Pancreas (tissue), 10 donors: ENCODE data around the gene CCDC92B. TPM values are rescaled to one million over a fixed set of nuclear protein-coding genes. Genes with fewer than 3 reads are reported as not detected.

Source experiments
- ATAC-seq, 4 donors: fragments of 200-7000 bp; cut with Tn5 transposase; one replicate each; pipeline versions ENCODE4 v1.8.0 to v1.9.1; 2020; ENCODE audit warnings: mild to moderate bottlenecking in 4 of 4, moderate library complexity in 4 of 4
- DNase-seq, 6 donors: peaks; one replicate each; pipeline ENCODE4 v3.0.0-alpha.2; 2020
- FAIRE-seq: peaks from 2 replicates; lab custom pipeline; 2012; peaks lifted over from hg19 to GRCh38; lab: Jason Lieb, UNC
- H3K27ac ChIP-seq, 4 donors: fragments of 200-600 bp; sonication (generic); 1 replicate in 3 of 4; 2 replicates in 1 of 4; pipeline versions ENCODE4 v1.5.0 to v1.8.0; 2020
- H3K27me3 ChIP-seq, 4 donors: fragments of 200-600 bp; one replicate each; pipeline ENCODE4 v1.8.0; 2021
- H3K36me3 ChIP-seq, 3 donors: fragments of 200-600 bp; sonication (generic) in 1 of 3; one replicate each; pipeline versions ENCODE4 v1.5.0 to v1.8.0; 2020 to 2021
- H3K4me1 ChIP-seq, 3 donors: fragments of 200-600 bp; one replicate each; pipeline ENCODE4 v1.8.0; 2021
- H3K4me3 ChIP-seq, 4 donors: fragments of 200-600 bp; sonication (generic) in 2 of 4; one replicate each; pipeline versions ENCODE4 v1.5.0 to v1.8.0; 2020 to 2021
- H3K9me3 ChIP-seq, 4 donors: fragments of 200-600 bp; one replicate each; pipeline ENCODE4 v1.8.0; 2021
- CTCF ChIP-seq, 4 donors: fragments of 200-600 bp; sonication (generic) in 3 of 4; IDR thresholded peaks; one replicate each; pipeline versions ENCODE4 v1.5.0 to v1.8.0; 2021; ENCODE audit warnings: antibody characterized with exemption in 4 of 4
- WGBS, 2 donors: extraction: QIAGEN DNeasy Blood & Tissue Kit; methylation state at CpG; one replicate each; pipeline ENCODE4 v1.1.7; 2013; 5-methylcytosine and 5-hydroxymethylcytosine counted together
- intact Hi-C, 3 donors: fragments of 100-400 bp; cut with DNase I; formaldehyde crosslinking; loops; one replicate each; pipeline versions ENCODE4 v1.11.1 to v1.14.2; 2022
- polyA plus RNA-seq, 2 donors: library from polyadenylated mRNA; stranded (reverse); fragments of 200-250 nt; gene quantifications; one replicate each; pipeline ENCODE4 v1.2.3, GENCODE V29; 2013
- total RNA-seq, 6 donors: library from RNA; stranded (reverse); fragmentation: NEBNext Ultra II Directional in 4 of 6; extraction: Animal tissue kit (Norgen Biotek cat#: 25700) in 4 of 6; gene quantifications; one replicate each; pipeline versions ENCODE4 v1.2.1 to v1.2.4, GENCODE V29; 2021 to 2023
- donor health status: healthy with polysubstance abuse.
- donor health status: DM: no; HTN: no; CAD: no; lungs with moderate emphysema.
- donor health status: DM: no; HTN: no; CAD: no.
- donor health status: control.
- donor health status: control.
- donor health status: Bipolar disorder and iron deficiency.
- donor health status: DM: yes; HTN: yes; CAD: no.
- donor health status: DM: no; HTN: no; CAD: no.
- donor health status: DM: no; HTN: no; CAD: no.
- donor health status: DM: yes; HTN: yes; CAD: no.

Gene CCDC92B
- total and polyA plus RNA-seq, 8 donors: 0.19 to 4.6 (median 0.69) TPM

- H3K4me1 ChIP-seq: peaks cover 17 to 34% (median 23%) of the 10 kb centered on the region in 3 donors
Measured at GRCh38 chr17:2707721-2708584, 41.5 kb downstream of the CCDC92B start.

GRCh38 chr17:2706911-2707510, 42.4 kb downstream of the CCDC92B start:
- Histone ChIP-seq H3K4me3 (peak overlapping the region in 2 of 4 donors; percentile 10 to 15), H3K4me1 (peaks cover 17 to 31% (median 17%) of the 10 kb centered on the region in 3 donors), H3K27me3 (no peaks in the 10 kb centered on the region), H3K9me3 (no peaks in the 10 kb centered on the region), H3K36me3 (peaks cover 0 to 23% (median 13%) of the 10 kb centered on the region in 3 donors), H3K27ac (peak overlapping the region in 2 of 4 donors; percentile 16 to 74)
- ATAC-seq: no peak
- peak in 5 of 6 donors; percentile 15 to 75 (median 55) for DNase-seq
- FAIRE-seq: no peak
- WGBS, 2 donors: 24 to 28% methylated on average over 21 of the region's 21 CpGs
- TF ChIP-seq CTCF (IDR thresholded peaks at IDR 0.05): no peak
- intact Hi-C loops: no loop called here

More at GRCh38 chr17:2707721-2708584, 41.5 kb downstream of the CCDC92B start:
- 16 to 17% methylated on average over 11 to 13 of the region's 13 CpGs for WGBS, 2 donors
- H3K27ac ChIP-seq: peak overlapping the region; percentile 35 to 87 (median 80)
- H3K9me3 ChIP-seq: no peaks in the 10 kb centered on the region
- no peaks in the 10 kb centered on the region for H3K27me3 ChIP-seq
- peaks cover 0 to 14% (median 4%) of the 10 kb centered on the region in 3 donors for H3K36me3 ChIP-seq
- TF ChIP-seq CTCF (IDR thresholded peaks at IDR 0.05): peak in 3 of 4 donors; percentile 17 to 40 (median 24)
- DNase-seq: peak in 5 of 6 donors; percentile 59 to 90 (median 76)
- no peak for FAIRE-seq
- H3K4me3 ChIP-seq: peak overlapping the region in 2 of 4 donors; percentile 10 to 84
- intact Hi-C loops: no loop called here
- peak; percentile 5 to 15 (median 8) for ATAC-seq

GRCh38 chr17:2705888-2706795, 43.3 kb downstream of the CCDC92B start:
- H3K4me1 ChIP-seq: peaks cover 17 to 31% (median 17%) of the 10 kb centered on the region in 3 donors
- H3K27ac ChIP-seq: no peak overlapping the region
- no peak for TF ChIP-seq CTCF (IDR thresholded peaks at IDR 0.05)
- no peak overlapping the region for H3K4me3 ChIP-seq
- WGBS, 2 donors: 85 to 90% methylated on average over 25 of the region's 25 CpGs
- DNase-seq (peak in 5 of 6 donors; percentile 11 to 66 (median 36)), FAIRE-seq (no peak), ATAC-seq (no peak)
- no peaks in the 10 kb centered on the region for H3K9me3 ChIP-seq
- H3K27me3 ChIP-seq: no peaks in the 10 kb centered on the region
- intact Hi-C loops: no loop called here
- peaks cover 0 to 32% (median 22%) of the 10 kb centered on the region in 3 donors for H3K36me3 ChIP-seq

GRCh38 chr17:2705263-2705662, 44.2 kb downstream of the CCDC92B start:
- peaks cover 1 to 41% (median 30%) of the 10 kb centered on the region in 3 donors for H3K36me3 ChIP-seq
- 88 to 90% methylated on average over 7 of the region's 7 CpGs for WGBS, 2 donors
- H3K27me3 ChIP-seq: no peaks in the 10 kb centered on the region
- no peaks in the 10 kb centered on the region for H3K9me3 ChIP-seq
- no peak overlapping the region for H3K27ac ChIP-seq
- FAIRE-seq (no peak), ATAC-seq (no peak), DNase-seq (peak in 3 of 6 donors; percentile 20 to 45 (median 45))
- TF ChIP-seq CTCF (IDR thresholded peaks at IDR 0.05): no peak
- peaks cover 17 to 31% (median 17%) of the 10 kb centered on the region in 3 donors for H3K4me1 ChIP-seq
- intact Hi-C loops: no loop called here
- H3K4me3 ChIP-seq: no peak overlapping the region
